NCI-H2227 treated with DMSO at 0.1 percent for 48 hours (cell line): ENCODE results near the gene CUL1.

ENCODE experiments used
- DNase-seq: peaks from one replicate; lab custom pipeline; 2025; lab: John Stamatoyannopoulos, UW

Gene CUL1

GRCh38 chr7:148698397-148699023 is at the start of gene CUL1:
Gene CUL1, plus strand, starts transcription at chr7:148698903. Its CDS starts 31,220 bp downstream, at chr7:148730123.
- DNase-seq: peak; percentile 70

- no peak for DNase-seq
These were observed 48.4 kb upstream of the CUL1 start for GRCh38 chr7:148650232-148650858.

- DNase-seq: no peak
These were observed 45.9 kb upstream of the CUL1 start for GRCh38 chr7:148652773-148653172.

- DNase-seq: no peak
These were observed 40.8 kb upstream of the CUL1 start for GRCh38 chr7:148657929-148658328.

GRCh38 chr7:148661471-148661870 is 37.2 kb upstream of the CUL1 start:
- no peak for DNase-seq

- no peak for DNase-seq
These were observed 36.1 kb upstream of the CUL1 start for GRCh38 chr7:148662646-148663045.

GRCh38 chr7:148664324-148664723 is 34.4 kb upstream of the CUL1 start:
- DNase-seq: no peak

GRCh38 chr7:148665221-148665620 is 33.5 kb upstream of the CUL1 start:
- DNase-seq: no peak

- DNase-seq: no peak
These were observed 28.8 kb upstream of the CUL1 start for GRCh38 chr7:148669927-148670326.

- DNase-seq: no peak
These were observed 28.3 kb upstream of the CUL1 start for GRCh38 chr7:148670374-148670773.

- DNase-seq: no peak
These were observed 27.9 kb upstream of the CUL1 start for GRCh38 chr7:148670807-148671206.

- no peak for DNase-seq
These were observed 26.7 kb upstream of the CUL1 start for GRCh38 chr7:148672041-148672440.

- no peak for DNase-seq
These were observed 24.0 kb upstream of the CUL1 start for GRCh38 chr7:148674689-148675088.

- no peak for DNase-seq
These were observed 22.4 kb upstream of the CUL1 start for GRCh38 chr7:148676291-148676690.

- no peak for DNase-seq
These were observed 16.9 kb upstream of the CUL1 start for GRCh38 chr7:148681821-148682220.

- no peak for DNase-seq
These were observed 14.3 kb upstream of the CUL1 start for GRCh38 chr7:148684289-148684830.

- DNase-seq: no peak
These were observed 12.3 kb upstream of the CUL1 start for GRCh38 chr7:148686312-148686937.

GRCh38 chr7:148687555-148687954 is 11.1 kb upstream of the CUL1 start:
- no peak for DNase-seq

GRCh38 chr7:148688526-148688925 is 10.2 kb upstream of the CUL1 start:
- DNase-seq: no peak

GRCh38 chr7:148693651-148694050 is 5.1 kb upstream of the CUL1 start:
- no peak for DNase-seq

- no peak for DNase-seq
These were observed 4.1 kb upstream of the CUL1 start for GRCh38 chr7:148694631-148695030.

- no peak for DNase-seq
These were observed 2.8 kb upstream of the CUL1 start for GRCh38 chr7:148695953-148696352.

- DNase-seq: peak; percentile 49
These were observed 1.9 kb upstream of the CUL1 start for GRCh38 chr7:148696787-148697186.
